C4-2B (cell line): ENCODE measurements around the gene LNP1.

Experiments used
- CTCF ChIP-seq: fragments of 450-650 bp; conservative IDR thresholded peaks from 2 replicates; pipeline ENCODE4 v1.5.1; 2017; ENCODE audit warnings: mild to moderate bottlenecking
- ZFX ChIP-seq: fragments of 450-650 bp; IDR thresholded peaks from 2 replicates; pipeline ENCODE4 v1.6.1; 2017

GRCh38 chr3:100416176-100416575, 14.8 kb downstream of the LNP1 start:
- TF ChIP-seq CTCF (no peak), ZFX (no peak)
